HEK293 (cell line): ENCODE measurements around the gene GALNT9.
A peak's percentile ranks its signal among the peaks of the same experiment; 100 is the strongest.

Experiments
- CTCF ChIA-PET: fragments of 350-600 bp; formaldehyde crosslinking; extraction: SDS; loops from one replicate; lab custom pipeline; 2021; ENCODE audit warnings: antibody characterized with exemption; lab: Yijun Ruan, JAX
- POLR2A ChIA-PET: fragments of 300-600 bp; formaldehyde crosslinking; extraction: SDS; loops from one replicate; lab custom pipeline; 2020; ENCODE audit warnings: antibody characterized with exemption, inconsistent platforms; lab: Yijun Ruan, JAX
- H3K27ac ChIP-seq: fragments of 200-500 bp; sonication (Bioruptor generic); 2 replicates; pipeline ENCODE4 v1.5.1; 2014; ENCODE audit warnings: low read depth, low read length, control low read depth, inconsistent platforms; ENCODE audit errors: extremely low read depth
- H3K36me3 ChIP-seq, 2 experiments: fragments of 200-500 bp in 1 of 2; sonication (Bioruptor generic) in 1 of 2; 1 replicate in 1 of 2; 2 replicates in 1 of 2; pipeline ENCODE4 v1.5.1; 2014 to 2017; ENCODE audit warnings: inconsistent platforms in 2 of 2, low read length in 2 of 2; ENCODE audit not compliant: control insufficient read depth in 2 of 2, insufficient read depth in 1 of 2
- H3K4me1 ChIP-seq: fragments of 200-500 bp; sonication (Bioruptor generic); 2 replicates; pipeline ENCODE4 v1.5.1; 2014; ENCODE audit warnings: mild to moderate bottlenecking, low read length, inconsistent platforms; ENCODE audit not compliant: control insufficient read depth, insufficient read depth
- H3K4me3 ChIP-seq: 2 replicates; pipeline ENCODE4 v1.5.1; 2011; ENCODE audit warnings: low read depth, mild to moderate bottlenecking, control low read depth, low read length, moderate library complexity
- H3K9me3 ChIP-seq: fragments of 200-500 bp; sonication (Bioruptor generic); 2 replicates; pipeline ENCODE4 v1.5.1; 2014; ENCODE audit warnings: low read depth, low read length, inconsistent platforms; ENCODE audit not compliant: control insufficient read depth, insufficient read depth
- EGR2 ChIP-seq: fragments of 450-650 bp; formaldehyde crosslinking; IDR thresholded peaks from 2 replicates; pipeline ENCODE4 v1.5.1; 2016; ENCODE audit warnings: low read depth, missing biosample characterization, missing genetic modification characterization
- KLF10 ChIP-seq: fragments of 450-650 bp; IDR thresholded peaks from 2 replicates; pipeline ENCODE4 v1.5.1; 2018; ENCODE audit warnings: missing biosample characterization, mild to moderate bottlenecking, missing genetic modification characterization
- YY2 ChIP-seq: fragments of 450-650 bp; formaldehyde crosslinking; IDR thresholded peaks from 2 replicates; pipeline ENCODE4 v1.5.1; 2016; ENCODE audit warnings: missing biosample characterization, missing genetic modification characterization
- ZFHX2 ChIP-seq: fragments of 450-650 bp; formaldehyde crosslinking; conservative IDR thresholded peaks from 2 replicates; pipeline ENCODE4 v1.5.1; 2016; ENCODE audit warnings: missing biosample characterization, missing genetic modification characterization
- ZNF121 ChIP-seq: fragments of 450-650 bp; formaldehyde crosslinking; IDR thresholded peaks from 2 replicates; pipeline ENCODE4 v1.5.1; 2016; ENCODE audit warnings: missing biosample characterization, missing genetic modification characterization
- ZNF184 ChIP-seq: fragments of 450-650 bp; IDR thresholded peaks from 2 replicates; pipeline ENCODE4 v1.5.1; 2018; ENCODE audit warnings: missing biosample characterization, mild to moderate bottlenecking, missing genetic modification characterization
- ZNF2 ChIP-seq: fragments of 450-650 bp; formaldehyde crosslinking; IDR thresholded peaks from 2 replicates; pipeline ENCODE4 v1.5.1; 2016; ENCODE audit warnings: missing biosample characterization, missing genetic modification characterization
- ZNF37A ChIP-seq: fragments of 450-650 bp; IDR thresholded peaks from 2 replicates; pipeline ENCODE4 v1.5.1; 2018; ENCODE audit warnings: missing biosample characterization, missing genetic modification characterization
- TF ChIP-seq, protein P1 (sequence below): fragments of 450-650 bp; IDR thresholded peaks from 2 replicates; pipeline ENCODE4 v1.5.1; 2018; ENCODE audit warnings: missing biosample characterization, mild to moderate bottlenecking, missing genetic modification characterization
- TF ChIP-seq, protein P2 (sequence below): fragments of 450-650 bp; formaldehyde crosslinking; IDR thresholded peaks from 2 replicates; pipeline ENCODE4 v1.5.1; 2016; ENCODE audit warnings: missing biosample characterization, missing genetic modification characterization
- TF ChIP-seq, protein P3 (sequence below): fragments of 450-650 bp; formaldehyde crosslinking; IDR thresholded peaks from 2 replicates; pipeline ENCODE4 v1.5.1; 2016; ENCODE audit warnings: missing biosample characterization, missing genetic modification characterization

Gene GALNT9

DNA sequence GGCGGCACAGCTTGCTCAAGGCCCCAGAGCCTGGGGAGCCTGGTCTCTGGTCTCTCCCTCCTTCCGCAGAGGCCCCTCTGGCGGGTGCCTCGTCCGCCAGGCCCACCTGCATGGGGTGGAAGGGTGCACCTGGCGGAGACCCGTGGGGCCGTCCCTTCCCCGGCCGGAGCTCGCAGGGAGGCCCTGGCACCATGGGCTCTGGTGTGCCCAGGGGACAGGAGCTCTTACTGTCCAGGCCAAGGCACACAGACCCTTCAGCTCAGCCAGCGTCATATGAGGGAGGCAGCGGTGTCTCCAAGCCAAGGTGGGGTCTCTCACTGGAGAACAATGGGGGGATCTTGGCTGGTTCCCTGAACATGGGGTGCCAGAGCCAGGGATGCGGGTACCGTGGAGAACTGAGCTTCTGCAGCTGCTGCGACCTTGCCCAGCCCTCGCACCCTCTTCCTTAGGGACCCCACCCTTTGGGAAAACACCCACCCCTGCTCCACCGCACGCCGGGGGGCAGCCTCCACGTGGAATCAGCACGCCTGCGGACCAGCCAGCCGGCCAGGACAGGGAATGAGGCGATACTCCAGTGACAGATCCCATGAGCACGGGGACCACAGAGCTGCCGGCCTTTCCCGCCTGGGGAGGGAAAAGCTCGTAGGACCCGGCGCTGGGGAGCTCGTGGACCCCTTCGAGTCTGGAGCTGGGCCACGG, 25.7 kb upstream of the GALNT9 start:
- Histone ChIP-seq H3K4me1 (no peaks in the 10 kb centered on the region), H3K9me3 (no peaks in the 10 kb centered on the region), H3K27ac (no peak overlapping the region), H3K36me3 (no peaks in the 10 kb centered on the region), H3K4me3 (no peak overlapping the region)
- POLR2A ChIA-PET: interaction anchor here (0.5 kb wide), 1 partner anchor 258 kb away, joined by 3 read pairs; no protein-coding TSS in a partner anchor
- TF ChIP-seq YY2 (tag by site-specific recombination) (no peak), ZNF37A (tag by site-specific recombination) (no peak)
- TF ChIP-seq, protein P1, sequence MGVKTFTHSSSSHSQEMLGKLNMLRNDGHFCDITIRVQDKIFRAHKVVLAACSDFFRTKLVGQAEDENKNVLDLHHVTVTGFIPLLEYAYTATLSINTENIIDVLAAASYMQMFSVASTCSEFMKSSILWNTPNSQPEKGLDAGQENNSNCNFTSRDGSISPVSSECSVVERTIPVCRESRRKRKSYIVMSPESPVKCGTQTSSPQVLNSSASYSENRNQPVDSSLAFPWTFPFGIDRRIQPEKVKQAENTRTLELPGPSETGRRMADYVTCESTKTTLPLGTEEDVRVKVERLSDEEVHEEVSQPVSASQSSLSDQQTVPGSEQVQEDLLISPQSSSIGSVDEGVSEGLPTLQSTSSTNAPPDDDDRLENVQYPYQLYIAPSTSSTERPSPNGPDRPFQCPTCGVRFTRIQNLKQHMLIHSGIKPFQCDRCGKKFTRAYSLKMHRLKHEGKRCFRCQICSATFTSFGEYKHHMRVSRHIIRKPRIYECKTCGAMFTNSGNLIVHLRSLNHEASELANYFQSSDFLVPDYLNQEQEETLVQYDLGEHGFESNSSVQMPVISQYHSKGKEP (tag by site-specific recombination): no peak
- TF ChIP-seq, protein P2, sequence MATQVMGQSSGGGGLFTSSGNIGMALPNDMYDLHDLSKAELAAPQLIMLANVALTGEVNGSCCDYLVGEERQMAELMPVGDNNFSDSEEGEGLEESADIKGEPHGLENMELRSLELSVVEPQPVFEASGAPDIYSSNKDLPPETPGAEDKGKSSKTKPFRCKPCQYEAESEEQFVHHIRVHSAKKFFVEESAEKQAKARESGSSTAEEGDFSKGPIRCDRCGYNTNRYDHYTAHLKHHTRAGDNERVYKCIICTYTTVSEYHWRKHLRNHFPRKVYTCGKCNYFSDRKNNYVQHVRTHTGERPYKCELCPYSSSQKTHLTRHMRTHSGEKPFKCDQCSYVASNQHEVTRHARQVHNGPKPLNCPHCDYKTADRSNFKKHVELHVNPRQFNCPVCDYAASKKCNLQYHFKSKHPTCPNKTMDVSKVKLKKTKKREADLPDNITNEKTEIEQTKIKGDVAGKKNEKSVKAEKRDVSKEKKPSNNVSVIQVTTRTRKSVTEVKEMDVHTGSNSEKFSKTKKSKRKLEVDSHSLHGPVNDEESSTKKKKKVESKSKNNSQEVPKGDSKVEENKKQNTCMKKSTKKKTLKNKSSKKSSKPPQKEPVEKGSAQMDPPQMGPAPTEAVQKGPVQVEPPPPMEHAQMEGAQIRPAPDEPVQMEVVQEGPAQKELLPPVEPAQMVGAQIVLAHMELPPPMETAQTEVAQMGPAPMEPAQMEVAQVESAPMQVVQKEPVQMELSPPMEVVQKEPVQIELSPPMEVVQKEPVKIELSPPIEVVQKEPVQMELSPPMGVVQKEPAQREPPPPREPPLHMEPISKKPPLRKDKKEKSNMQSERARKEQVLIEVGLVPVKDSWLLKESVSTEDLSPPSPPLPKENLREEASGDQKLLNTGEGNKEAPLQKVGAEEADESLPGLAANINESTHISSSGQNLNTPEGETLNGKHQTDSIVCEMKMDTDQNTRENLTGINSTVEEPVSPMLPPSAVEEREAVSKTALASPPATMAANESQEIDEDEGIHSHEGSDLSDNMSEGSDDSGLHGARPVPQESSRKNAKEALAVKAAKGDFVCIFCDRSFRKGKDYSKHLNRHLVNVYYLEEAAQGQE (tag by site-specific recombination): no peak
- CTCF ChIA-PET: interaction anchor here (0.6 to 1.9 kb wide), 2 partner anchors 59 to 168 kb away, joined by 3 to 9 read pairs; no protein-coding TSS in a partner anchor

DNA sequence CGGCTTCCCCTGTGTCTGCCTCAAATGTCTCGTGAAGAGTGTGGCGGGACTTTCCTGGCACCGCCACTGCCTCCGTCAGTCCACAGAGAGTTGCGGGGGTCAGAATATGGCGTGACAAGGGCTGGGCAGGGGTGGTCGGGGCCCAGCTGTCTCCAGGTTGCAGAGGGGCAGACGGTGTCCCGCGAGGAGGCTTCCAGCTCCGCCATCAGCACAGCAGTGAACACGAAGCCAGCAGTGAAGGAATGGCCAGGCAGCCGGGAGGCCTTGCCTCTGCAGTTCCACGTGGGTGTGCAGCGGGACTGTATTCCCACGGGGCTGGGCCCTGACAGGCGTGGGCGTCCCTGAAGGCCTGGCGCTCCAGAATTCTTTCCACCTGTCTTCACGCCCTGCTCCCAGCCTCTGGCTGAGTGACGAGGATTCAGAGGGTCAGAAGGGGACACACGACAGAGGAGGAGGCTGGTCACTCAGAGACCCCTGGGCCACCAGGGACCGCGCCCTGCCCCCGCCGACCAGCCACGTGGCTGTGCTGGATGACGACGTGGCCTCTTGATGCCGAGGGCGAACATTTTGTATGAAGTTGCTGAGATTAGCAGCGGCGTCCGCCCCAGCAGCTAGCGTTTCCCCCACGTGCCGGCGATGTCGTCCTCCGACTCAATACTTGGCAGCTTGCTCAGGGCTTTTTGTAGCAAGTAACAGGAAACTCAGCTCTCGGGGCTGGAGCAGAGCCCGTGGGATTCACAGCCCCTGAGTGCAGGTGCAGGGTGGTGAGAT, 25.0 kb upstream of the GALNT9 start:
- no peaks in the 10 kb centered on the region for H3K4me1 ChIP-seq
- H3K36me3 ChIP-seq: no peaks in the 10 kb centered on the region
- ChIA-PET POLR2A (no interaction called here), CTCF (interaction anchor here (0.6 kb wide), 1 partner anchor 167 kb away, joined by 3 read pairs; no protein-coding TSS in a partner anchor)
- H3K27ac ChIP-seq: no peak overlapping the region
- no peaks in the 10 kb centered on the region for H3K9me3 ChIP-seq
- H3K4me3 ChIP-seq: no peak overlapping the region
- peak; percentile 72 for TF ChIP-seq EGR2 (tag by site-specific recombination)
- TF ChIP-seq ZFHX2 (tag by site-specific recombination): peak; percentile 94
- TF ChIP-seq ZNF121 (tag by site-specific recombination): no peak

DNA sequence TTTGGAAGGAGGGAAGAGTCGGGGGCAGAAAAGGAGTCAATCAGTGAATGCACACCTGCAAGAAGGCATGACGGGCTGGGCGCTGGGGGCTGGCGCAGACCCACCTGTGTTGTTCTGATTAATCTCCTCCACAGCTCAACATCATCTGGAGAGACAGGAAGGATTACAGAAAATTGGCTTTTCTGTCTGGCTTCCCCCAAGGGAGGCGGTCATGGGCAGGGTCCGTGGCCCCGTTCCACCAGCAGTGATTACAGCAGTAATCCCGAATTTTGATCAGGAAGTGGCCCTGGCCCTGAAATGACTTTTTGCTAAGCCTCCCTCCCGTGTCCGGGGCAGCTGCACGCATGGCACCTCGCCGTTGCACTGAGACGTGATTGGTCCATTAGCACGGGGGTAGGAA, 24.4 kb upstream of the GALNT9 start:
- POLR2A ChIA-PET: no interaction called here
- Histone ChIP-seq H3K4me3 (no peak overlapping the region), H3K4me1 (no peaks in the 10 kb centered on the region), H3K36me3 (no peaks in the 10 kb centered on the region), H3K27ac (no peak overlapping the region), H3K9me3 (no peaks in the 10 kb centered on the region)
- no peak for TF ChIP-seq ZNF184
- TF ChIP-seq, protein P3, sequence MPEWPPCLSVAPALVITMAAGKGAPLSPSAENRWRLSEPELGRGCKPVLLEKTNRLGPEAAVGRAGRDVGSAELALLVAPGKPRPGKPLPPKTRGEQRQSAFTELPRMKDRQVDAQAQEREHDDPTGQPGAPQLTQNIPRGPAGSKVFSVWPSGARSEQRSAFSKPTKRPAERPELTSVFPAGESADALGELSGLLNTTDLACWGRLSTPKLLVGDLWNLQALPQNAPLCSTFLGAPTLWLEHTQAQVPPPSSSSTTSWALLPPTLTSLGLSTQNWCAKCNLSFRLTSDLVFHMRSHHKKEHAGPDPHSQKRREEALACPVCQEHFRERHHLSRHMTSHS (tag by site-specific recombination): no peak
- TF ChIP-seq KLF10 (tag by site-specific recombination): no peak
- no peak for TF ChIP-seq ZNF2 (tag by site-specific recombination)
- CTCF ChIA-PET: no interaction called here
